GM12878 (cell line): ENCODE data around the gene MAGI1.

ENCODE experiments used
- TCF12 ChIP-seq: IDR thresholded peaks from 2 replicates; pipeline ENCODE4 v1.6.1; 2011; ENCODE audit warnings: low read depth, mild to moderate bottlenecking, low read length
- TF ChIP-seq, protein P1 (sequence below): IDR thresholded peaks from 2 replicates; pipeline ENCODE4 v1.6.1; 2012; ENCODE audit warnings: mild to moderate bottlenecking, low read depth, low read length

- no peak for TF ChIP-seq TCF12
- TF ChIP-seq, protein P1, sequence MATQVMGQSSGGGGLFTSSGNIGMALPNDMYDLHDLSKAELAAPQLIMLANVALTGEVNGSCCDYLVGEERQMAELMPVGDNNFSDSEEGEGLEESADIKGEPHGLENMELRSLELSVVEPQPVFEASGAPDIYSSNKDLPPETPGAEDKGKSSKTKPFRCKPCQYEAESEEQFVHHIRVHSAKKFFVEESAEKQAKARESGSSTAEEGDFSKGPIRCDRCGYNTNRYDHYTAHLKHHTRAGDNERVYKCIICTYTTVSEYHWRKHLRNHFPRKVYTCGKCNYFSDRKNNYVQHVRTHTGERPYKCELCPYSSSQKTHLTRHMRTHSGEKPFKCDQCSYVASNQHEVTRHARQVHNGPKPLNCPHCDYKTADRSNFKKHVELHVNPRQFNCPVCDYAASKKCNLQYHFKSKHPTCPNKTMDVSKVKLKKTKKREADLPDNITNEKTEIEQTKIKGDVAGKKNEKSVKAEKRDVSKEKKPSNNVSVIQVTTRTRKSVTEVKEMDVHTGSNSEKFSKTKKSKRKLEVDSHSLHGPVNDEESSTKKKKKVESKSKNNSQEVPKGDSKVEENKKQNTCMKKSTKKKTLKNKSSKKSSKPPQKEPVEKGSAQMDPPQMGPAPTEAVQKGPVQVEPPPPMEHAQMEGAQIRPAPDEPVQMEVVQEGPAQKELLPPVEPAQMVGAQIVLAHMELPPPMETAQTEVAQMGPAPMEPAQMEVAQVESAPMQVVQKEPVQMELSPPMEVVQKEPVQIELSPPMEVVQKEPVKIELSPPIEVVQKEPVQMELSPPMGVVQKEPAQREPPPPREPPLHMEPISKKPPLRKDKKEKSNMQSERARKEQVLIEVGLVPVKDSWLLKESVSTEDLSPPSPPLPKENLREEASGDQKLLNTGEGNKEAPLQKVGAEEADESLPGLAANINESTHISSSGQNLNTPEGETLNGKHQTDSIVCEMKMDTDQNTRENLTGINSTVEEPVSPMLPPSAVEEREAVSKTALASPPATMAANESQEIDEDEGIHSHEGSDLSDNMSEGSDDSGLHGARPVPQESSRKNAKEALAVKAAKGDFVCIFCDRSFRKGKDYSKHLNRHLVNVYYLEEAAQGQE, result no peak
Observed at GRCh38 chr3:65633018-65633638, 405.6 kb downstream of the MAGI1 start.
